Left forelimb (tissue), 1 donor: Measurements from ENCODE around the gene HSCB.
"Not testable (repeated sequence)": the region's sequence is repeated elsewhere in the genome, so short reads cannot be mapped to it uniquely, and the experiment has no call there.

Experiments used
- DNase-seq: peaks from one replicate; pipeline ENCODE4 v3.0.0-alpha.2; 2018; ENCODE audit warnings: low spot score

Gene HSCB

DNA sequence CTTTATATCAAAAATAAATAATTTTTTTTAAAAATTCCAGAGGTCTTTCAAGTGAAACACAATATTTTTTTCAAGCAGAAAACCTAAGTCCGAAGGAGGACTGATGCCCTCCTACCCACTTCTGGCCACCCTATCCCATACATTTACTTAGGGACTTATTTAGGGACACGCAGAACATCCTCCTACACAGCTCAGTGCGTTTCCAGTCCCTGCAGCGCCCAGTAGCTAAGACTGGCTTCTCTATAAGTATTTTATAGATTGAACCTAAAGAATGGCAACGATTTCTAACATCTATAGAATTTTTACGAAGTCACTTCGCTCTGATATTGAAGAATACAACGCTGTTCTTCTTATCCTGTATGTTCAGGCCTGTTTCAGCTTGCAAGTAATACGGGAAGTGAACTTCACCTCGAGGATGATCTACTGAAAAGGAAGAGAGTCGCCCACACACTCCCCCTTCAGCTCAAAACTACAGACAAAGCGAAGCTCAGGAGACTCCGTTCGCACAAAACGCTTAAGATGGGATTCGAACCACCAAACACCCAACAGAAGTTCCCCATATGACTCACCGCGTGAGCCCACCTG lies 547 bp upstream of the HSCB start:
- no peak for DNase-seq

DNA sequence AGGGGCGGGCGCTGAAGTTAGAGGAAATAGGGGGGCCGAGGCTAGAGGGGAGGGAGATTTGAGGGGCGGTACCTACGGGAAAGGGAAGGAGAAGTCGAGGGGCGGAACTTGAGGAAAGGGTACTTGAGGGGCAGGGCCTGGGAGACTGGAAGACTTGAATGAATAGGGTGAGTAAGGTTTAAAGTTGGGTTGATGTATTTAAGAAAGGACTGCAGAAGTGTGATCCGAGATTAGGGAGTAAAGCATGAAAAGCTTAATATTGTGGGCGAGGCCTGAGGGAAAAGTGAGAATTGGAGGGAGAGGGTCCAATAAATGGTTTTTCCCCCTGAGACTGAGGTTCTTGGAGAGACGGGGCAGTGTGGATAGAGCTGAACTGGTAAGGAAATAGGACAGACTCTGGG lies 723 bp downstream of the HSCB start:
- no peak for DNase-seq

DNA sequence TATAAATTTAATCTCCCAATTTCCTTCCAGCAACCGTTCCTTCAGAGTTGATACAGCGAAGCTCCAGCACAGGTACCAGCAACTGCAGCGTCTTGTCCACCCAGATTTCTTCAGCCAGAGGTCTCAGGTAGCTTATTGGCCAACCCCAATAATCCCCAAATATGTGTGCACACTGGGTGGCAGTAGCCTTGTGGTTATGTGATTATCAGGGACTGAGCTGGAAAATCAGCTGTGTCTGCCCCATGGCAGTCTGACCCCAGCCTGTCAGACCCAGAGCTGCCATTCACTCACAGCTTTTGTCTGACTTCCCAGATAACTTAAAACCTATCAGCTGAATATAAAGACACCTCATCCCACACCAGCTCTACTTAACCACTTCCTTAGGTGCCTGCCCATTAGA lies 2.0 kb downstream of the HSCB start:
- no peak for DNase-seq

DNA sequence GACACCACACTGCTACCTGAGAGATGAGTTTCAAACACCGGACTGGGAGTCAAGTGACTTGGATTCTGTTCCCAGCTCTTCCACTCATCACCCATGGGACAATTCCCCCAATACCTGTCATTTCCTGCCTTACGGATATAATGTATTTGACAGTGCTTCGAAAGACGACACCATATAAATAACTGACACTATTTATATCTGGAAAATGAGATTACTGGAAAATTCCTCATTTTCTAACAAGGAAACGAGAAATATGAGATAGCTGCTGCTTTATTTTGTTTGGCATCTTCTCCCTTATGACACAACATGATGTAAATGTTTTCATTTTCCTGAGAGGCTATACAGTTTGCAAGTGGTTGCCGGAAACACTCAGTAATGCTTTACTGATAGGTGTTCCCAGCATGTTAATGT lies 8.6 kb downstream of the HSCB start:
- DNase-seq: no peak

DNA sequence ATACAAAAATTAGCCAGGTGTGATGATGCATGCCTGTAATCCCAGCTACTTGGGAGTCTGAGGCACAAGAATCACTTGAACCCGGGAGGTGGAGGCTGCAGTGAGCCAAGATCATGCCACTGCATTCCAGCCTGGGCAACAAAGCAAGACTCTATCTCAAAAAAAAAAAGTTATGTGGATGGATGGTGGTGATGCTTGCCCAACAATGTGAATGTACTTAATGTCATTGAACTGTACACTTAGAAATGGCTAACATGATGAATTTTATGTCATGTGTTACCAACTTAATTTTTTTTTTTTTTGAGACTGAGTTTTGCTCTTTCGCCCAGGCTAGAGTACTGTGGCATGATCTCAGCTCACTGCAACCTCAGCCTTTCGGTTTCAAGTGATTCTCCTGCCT lies 12.7 kb downstream of the HSCB start:
- DNase-seq: not testable (repeated sequence)

DNA sequence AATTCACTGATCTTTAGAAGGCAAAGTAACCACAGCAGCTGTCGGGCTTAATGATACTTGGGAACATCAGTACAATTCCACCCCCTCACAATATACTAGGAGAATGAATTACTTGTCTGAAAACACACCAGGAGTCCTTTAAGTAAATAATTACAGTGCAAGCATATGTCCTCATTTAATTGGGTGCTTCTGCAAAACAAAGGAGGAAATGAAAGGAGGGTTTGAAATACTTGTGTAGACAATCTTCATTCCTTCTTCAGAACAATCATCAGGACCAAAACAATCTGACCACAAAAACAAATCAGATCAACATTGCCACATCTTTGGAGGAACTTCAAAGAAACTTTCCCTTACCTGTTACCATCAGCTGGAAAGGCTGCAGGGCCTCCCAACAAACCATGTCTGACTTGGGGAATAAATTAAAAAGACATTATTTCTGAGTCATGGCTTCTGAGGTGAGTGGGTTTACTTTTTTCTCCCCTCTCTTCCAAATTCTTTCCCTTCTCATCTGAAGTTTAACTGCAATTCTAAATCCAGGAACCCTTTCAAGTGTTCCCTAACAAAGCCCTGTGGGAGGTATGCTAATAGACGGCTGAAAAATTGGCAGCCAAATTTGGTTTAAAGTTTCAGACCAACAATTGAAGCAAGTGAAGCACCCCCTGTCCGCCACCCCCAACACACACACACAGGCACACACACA lies 18.2 kb downstream of the HSCB start:
- DNase-seq: no peak

DNA sequence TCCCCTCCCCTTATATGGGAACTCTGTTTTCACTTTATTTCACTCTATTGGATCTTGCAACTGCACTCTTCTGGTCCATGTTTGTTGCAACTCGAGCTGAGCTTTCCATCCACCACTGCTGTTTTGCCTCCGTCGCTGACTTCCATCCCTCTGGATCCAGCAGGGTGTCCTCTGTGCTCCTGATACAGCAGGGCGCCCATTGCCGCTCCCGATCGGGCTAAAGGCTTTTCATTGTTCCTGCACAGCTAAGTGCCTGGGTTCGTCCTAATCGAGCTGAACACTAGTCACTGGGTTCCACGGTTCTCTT lies 19.6 kb downstream of the HSCB start:
- no peak for DNase-seq

DNA sequence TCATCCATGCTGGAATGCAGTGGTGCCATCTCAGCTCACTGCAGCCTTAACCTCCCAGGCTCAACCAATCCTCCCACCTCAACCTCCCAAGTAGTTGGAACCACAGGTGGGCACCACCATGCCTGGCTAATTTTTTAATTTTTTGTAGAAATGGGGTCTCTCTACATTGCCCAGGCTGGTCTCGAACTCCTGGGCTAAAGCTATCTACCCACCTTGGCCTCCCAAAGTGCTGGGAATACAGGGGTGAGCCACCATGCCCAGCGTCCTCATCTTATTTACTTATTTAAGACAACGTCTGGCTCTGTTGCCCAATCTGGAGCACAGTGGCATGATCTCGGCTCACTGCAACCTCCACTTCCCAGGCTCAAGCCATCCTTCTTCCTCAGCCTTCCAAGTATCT lies 20.2 kb downstream of the HSCB start:
- DNase-seq: not testable (repeated sequence)

DNA sequence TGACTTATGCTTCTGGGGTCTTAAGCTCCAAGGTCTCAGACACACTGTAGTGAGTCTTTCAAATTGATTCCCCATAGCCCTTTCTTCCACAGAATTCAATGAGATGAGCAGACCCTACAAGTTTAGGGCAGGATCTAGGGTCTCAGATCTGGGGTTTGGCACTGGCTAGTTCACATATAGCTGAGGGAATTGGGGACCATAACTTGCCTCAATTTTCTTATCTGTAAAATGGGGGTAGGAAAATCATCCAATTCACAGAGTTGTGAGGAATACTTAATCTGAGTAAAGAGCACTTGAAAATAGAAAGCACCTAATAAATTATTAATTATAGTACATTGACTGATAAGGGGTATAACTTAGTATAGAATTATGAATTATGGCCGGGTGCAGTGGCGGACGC lies 24.8 kb downstream of the HSCB start:
- no peak for DNase-seq

DNA sequence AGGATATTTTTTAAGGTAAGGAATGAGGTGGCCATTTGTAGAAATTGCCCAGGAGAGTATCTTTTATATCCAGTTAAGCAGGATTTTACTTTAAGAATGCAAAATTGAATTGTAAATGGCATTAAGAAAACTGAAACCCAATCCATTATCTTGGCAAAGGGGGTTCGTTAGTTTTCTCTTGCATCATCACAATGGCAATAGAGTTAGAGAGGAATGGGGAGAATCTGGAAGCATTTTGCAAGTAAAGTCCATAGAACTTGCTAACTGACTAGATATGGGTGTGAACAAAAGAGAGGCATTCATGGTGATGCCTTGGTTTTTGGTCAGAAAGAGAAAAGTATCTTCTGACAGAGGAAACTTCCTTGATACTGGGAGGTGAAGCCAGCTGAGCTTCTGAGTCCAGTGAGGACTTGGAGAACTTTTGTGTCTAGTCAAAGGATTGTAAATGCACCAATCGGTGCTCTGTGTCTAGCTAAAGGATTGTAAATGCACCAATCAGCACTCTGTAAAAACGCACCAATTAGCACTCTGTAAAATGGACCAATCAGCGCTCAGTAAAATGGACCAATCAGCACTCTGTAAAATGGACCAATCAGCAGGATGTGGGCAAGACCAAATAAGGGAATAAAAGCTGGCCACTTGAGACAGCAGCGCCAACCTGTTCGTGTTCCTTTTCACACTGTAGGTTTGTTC lies 27.0 kb downstream of the HSCB start:
- no peak for DNase-seq

DNA sequence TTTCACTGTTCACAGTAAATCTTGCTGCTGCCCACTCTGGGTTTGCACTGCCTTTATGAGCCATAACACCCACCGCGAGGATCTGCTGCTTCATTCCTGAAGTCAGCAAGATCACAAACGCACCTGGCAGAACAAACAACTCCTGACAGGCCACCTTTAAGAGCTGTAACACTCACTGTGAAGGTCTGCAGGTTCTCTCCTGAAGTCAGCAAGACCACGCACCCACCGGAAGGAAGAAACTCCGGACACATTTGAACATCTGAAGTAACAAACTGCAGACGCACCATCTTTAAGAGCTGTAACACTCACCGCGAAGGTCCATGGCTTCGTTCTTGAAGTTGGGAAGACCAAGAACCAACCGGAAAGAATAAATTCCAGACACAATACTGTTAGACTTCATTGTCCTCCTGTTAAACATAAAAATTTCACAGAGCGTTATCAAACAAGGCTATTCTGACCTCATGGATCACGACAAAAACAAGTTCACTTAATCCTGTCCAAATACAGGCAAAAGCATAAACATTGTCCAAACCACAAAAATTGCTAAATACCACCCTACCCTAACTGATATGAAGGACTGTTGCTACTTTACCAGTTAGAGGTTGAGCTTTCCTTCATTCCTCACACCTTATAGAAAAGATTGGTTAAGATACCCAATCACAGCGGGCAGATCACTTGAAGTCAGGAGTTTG lies 27.7 kb downstream of the HSCB start:
- no peak for DNase-seq

DNA sequence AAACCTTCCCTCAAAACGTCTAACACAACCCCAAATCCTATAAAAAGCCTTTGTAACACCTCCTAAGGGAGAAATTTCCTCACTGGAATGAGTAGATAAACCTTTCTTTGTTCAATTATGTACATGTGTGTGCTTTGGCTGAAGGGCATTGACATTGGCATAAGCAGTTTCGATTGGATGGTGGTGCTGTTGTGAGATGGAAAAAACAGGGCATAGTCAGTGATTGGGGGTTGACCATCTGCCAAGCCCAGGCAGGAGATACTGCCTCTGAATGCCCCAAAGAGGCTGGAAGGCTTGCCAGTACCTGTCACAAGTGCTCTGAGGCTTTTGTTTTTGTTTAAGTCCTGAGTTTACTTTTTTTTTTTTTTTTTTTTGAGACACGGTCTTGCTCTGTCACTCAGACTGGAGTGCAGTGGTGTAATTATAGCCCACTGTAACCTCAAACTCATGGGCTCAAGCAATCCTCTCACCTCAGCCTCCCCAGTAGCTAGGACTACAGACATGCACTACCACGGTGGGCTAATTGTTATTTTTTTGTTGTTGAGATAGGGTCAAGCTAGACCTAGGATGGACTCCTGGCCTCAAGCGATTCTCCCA lies 29.5 kb downstream of the HSCB start:
- DNase-seq: no peak

DNA sequence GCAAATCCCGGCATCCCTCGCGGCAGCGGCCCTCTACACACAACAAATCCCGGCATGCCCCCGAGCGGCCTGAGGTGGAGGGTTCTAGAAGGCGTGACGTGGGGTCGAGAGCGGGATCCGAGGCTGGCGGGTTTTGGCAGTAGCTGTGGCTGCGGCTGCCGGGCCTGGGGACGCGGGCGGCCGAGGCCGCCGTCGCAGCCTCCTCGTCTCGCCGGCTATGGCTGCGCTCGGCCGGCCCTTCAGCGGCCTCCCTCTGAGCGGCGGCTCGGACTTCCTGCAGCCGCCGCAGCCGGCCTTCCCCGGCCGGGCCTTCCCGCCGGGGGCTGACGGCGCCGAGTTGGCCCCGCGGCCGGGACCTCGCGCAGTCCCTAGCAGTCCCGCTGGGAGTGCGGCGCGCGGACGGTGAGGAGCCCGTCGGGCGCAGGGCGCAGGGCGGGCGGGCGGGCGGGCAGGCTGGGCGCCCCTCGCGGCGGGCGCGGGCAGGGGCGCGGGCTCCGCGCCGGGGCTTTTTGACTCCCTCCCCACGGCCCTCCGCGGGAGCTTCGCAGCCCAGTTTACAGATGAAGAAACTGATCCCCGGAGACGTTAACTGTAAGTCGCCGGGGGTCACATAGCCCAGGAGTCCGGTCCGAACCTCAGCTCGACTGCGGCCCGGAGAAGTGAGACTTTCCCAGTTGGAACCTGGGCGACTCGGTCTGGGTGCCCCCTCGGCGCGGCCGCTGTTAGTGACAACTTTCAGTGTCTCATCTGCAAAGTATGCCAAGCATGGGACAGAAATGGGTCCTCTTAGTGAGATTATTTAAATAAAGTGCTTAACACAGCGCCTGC lies 31.0 kb downstream of the HSCB start, which contains the start of gene CCDC117:
CCDC117 (plus strand) TSS at position 63 of the 828 bp plus-strand sequence; CDS start at position 218, 155 bp downstream.
- peak; percentile 96 for DNase-seq

DNA sequence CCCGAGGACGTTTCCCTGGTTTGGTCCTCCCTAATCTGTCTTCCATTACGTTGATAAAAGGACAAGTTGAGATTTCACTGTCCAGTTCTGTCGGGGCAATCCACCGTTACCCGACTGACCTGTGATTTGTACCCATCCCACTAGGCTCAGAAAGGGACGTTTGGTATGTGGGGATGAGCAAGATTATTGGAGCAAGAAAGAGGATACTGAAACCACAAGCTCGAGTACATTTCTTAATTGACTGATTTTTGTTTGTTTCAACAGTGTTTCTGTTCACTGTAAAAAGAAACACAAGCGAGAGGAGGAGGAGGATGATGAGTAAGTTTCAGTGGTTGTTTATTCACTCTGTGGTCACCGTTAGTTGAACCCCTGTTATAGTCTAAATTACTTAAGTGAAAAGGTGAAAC lies 31.6 kb downstream of the HSCB start:
- DNase-seq: no peak

DNA sequence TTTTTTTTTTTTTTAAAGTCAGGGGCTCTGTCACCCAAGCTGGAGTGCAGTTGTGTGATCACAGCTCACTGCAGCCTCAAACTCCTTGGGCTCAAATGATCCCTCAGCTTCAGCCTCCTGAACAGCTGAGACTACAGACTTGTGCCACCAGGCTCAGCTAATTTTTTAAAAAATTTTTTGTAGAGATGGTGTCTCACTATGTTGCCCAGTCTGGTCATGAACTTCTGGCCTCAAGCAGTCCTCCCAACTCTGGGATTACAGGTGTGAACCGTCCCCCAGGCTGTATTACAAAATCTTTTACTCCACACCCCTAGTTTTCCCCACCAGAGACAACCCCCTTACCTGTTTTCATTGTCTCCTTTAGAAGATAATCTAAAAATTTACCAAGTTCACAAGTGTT lies 32.5 kb downstream of the HSCB start:
- no peak for DNase-seq

DNA sequence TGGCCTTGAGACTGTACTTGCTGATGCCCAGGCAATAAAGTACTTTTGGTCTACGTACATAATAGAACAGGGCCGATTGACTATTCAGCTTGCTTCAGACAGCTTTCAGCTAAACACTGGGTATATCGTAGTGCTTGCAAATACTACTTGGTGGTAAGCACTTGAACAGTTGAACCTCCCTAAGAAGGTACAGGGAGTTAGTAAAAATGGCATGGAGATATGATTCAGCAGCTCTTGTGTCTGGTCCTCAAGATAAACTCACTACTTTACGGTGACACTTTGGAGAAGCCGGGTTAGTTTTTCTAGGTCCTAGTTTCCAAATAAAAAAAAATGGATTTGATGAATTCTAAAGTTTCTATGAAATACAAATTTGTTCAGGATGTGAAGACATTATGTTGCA lies 38.0 kb downstream of the HSCB start:
- DNase-seq: no peak

DNA sequence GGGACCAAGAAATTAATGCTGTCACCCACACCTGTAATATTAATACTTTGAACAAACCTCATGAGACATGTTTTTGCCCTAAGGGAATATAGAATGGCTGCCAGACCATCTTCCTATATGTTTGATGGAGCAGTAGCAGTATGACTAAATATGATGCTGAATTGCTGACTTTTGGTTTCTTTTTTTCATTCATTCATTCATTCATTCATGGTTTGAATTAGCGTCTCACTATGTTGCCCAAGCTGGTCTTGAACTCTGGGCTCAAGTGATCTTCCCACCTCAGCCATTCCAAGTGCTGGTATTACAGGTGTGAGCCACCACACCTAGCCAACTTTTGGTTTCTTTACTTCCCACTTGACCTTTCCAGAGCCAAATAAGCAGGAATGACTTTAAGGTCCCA lies 38.5 kb downstream of the HSCB start:
- no peak for DNase-seq

DNA sequence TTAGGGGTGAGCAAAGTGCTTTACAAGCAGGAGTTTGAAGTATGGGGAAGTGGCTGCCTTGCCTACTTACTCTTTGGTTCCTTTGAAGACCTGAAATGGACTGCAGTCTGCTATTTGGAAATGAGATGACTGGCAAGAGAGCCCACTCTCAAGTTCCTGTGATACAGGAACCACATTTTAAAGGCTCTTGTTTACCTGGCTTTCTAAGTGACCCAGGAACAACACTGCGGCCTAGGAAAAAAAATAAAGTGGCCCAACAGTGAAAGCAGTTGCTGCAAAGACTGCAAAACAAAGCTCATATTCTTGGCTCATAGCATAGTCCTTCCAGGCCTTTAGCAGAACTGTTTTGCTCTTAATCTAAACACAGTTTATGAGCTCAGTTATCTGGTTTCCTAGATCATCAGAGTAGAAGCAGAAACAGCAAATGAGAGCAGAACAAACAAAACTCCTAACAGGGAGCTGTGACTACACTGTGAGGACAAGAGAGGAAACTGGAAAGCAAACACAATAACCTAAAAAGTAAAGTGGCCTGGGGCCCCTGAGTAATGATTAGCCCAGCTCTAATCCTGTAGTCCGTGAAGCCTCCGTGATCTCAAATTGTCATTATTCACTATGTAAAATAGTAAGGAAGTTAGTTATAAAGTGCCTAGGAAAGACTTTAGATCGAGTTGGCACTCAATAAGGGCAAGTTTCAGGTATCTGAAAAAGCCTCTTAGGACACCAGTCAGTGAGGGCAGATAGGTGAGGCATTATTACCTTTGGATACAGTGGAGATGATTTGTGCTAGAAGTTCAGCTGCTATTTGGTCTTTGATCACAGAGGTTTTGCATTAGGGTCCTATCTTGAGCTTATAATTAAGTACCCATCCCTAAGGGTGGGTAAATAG lies 42.2 kb downstream of the HSCB start:
- no peak for DNase-seq

DNA sequence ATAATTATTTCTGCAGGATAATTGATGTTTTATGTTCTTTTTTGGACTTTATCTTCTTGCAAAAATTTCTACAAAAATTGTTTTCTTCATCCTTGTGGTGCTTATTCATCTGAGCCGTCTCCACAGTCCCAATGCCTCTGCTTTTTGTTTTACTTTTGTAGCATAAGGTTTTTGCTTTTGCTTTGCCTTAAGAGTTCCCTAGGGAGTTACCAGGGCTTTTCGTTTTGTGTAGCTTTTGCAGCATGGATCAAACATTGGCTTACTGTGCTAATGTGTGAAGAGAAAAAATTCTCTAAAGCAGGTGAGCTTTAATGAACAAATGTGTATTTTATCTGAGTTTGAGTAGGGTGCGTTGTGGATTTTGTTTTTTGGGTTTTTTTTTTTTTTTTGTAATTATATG lies 46.8 kb downstream of the HSCB start:
- no peak for DNase-seq

DNA sequence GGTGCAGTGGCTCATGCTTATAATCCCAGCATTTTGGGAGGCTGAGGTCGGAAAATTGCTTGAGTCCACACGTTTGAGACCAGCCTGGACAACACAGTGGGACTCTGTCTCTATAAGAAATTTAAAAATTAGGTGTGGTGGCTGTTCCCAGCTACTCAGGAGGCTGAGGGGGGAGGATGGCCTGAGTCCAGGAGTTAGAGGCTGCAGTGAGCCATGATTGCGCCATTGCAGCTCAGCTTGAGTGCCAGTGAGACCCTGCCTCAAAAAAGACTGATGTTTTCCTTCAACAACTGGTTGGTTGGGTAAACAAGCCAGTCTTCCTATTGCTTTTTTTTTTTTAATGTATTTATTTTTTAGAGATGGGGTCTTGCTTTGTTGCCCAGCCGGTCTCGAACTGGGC lies 49.3 kb downstream of the HSCB start:
- DNase-seq: no peak
